HG03097 (cell line): ENCODE data around the gene IL1B.

Source experiments
- ATAC-seq: cut with Tn5 transposase; IDR thresholded peaks from one replicate; pipeline ENCODE4 v1.9.1; 2021; ENCODE audit not compliant: unreplicated experiment, low FRiP score

Gene IL1B

DNA sequence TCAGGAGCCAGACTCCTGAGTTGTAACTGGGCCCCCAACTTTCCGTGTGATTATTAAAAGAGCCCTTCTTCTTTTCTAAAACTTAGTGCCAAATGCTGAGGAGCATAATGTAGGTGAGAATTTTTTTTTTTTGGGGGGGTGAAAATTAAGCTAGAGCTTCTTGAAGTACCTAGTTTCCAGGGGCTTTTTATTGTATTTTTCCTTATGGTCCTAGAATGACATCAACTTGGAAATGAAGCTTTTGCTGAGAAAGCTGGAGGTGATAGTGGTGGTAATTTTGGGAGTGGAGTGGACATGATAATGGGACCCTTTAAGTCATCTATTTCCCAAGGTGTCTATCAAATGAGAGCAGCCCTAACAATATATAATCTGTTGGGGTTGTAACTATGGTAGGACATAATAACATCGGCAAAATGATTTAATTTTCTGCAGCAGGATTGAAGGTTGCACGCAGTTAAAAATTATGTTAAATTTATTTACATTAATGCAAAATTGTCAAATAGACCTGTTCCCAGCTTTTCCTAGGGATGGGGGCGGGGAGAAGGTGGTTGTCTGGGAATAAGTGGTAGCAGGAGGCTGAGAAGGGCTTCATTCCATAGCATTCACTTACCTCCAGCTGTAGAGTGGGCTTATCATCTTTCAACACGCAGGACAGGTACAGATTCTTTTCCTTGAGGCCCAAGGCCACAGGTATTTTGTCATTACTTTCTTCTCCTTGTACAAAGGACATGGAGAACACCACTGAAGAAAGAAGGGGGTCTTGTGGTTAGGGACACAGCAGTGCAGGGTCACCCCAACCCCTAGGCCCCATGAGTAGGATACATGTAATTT is 5.7 kb downstream of the IL1B start:
- ATAC-seq = no peak

DNA sequence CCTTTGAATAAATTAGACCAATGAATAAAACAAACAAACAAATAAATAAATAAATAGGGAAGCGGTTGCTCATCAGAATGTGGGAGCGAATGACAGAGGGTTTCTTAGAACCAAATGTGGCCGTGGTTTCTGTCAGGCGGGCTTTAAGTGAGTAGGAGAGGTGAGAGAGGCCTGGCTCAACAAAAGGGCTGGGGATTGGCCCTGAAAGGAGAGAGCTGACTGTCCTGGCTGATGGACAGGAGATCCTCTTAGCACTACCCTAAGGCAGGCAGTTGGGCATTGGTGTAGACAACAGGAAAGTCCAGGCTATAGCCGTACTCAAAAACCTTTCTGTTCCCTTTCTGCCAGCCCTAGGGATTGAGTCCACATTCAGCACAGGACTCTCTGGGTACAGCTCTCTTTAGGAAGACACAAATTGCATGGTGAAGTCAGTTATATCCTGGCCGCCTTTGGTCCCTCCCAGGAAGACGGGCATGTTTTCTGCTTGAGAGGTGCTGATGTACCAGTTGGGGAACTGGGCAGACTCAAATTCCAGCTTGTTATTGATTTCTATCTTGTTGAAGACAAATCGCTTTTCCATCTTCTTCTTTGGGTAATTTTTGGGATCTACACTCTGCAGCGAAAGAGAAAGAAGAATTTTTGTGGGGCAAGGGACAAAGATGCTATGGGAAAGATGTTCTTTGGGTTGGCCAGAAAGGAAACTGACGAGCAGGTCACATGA is 6.5 kb downstream of the IL1B start:
- ATAC-seq = no peak

DNA sequence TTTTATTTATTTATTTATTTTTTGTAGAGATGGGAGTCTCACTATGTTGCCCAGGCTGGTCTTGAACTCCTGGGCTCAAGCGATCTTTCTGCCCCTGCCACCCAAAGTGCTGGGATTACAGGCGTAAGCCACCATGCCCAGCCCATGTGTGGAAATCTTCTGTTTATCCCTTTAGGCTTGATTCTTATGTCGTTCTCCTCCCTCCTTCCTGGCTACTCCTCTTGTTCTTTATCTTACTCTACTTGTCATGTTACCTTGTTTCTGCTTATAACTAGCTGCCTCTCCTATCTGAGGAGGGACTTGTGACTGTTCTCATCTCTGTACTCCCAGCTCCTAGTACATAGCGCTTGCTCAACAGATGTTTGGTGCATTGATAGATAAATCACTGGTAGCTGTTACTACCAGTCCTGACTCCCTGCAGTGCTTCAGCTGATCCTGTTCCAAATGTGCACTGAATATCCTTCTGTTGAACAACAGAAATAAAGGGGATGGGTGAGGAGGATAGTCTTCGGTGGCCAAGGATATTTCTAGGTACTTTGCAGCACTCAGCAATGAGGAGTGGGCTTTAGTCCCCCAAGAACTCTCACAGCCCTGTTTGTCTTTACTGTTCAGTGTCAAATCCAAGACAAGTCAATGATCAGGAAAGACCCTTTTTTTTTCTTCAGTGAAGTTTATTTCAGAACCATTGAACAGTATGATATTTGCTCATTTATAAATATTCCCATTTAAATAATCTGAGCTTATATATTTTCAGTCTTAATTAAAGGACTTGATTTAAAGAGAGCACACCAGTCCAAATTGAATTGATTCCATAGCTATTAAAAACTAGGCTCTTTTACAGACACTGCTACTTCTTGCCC is 7.2 kb downstream of the IL1B start:
- ATAC-seq = no peak

DNA sequence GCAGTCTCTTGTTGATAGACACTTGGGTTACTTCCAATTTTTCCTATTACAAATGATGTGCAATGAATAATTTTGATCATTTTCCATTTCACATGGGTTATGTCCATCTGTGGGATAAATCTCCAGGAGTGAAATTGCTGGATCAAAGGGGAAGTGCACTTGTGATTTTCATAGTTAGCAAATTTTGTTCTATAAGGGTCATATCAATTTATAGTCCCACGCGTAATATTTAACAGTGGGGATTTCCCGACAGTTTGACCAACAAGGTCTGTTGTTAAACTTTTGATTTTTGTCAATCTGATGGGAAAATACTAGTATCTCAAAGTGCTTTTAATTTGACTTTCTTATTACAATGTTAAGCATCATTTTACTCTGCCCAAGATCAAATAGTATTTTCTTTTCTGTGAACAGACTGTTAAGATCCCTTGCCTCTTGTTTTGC is 8.3 kb downstream of the IL1B start:
- ATAC-seq = no peak

DNA sequence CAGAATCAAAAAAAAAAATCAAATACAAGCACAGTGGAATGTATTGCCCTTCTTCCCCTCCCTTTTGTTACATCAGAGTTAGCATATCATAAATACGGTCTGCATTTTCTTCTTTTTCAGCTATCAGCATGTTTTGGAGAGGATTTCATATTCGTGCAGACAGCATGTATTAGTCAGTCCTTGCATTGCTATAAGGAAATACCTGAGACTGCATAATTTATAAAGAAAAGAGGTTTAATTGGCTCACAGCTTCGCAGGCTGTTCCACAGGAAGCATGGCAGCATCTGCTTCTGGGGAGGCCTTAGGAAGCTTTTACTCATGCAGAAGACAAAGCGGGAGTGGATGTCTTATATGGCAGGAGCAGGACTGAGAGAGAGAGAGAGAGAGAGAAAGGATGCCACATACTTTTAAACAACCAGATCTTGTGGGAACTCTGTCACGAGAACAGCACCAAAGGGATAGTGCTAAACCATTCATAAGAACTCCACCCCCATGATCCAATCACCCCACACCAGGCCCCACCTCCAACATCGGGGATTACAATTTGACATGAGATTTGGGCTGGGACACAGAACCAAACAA is 8.9 kb downstream of the IL1B start:
- ATAC-seq = no peak

DNA sequence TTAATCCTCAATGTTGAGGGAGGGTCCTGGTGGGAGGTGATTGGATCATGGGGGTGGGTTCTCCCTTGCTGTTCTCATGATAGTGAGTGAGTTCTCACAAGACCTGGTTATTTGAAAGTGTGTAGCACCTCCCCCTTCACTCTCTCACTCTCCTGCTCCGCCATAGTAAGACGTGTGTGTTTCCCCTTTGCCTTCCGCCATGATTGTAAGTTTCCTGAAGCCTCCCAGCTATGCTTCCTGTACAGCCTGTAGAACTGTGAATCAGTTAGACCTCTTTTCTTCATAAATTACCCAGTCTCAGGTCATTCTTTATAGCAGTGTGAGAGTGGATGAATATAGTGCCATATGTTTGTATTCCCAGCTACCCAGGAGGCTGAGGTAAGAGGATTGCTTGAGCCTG is 9.6 kb downstream of the IL1B start:
- no peak for ATAC-seq

DNA sequence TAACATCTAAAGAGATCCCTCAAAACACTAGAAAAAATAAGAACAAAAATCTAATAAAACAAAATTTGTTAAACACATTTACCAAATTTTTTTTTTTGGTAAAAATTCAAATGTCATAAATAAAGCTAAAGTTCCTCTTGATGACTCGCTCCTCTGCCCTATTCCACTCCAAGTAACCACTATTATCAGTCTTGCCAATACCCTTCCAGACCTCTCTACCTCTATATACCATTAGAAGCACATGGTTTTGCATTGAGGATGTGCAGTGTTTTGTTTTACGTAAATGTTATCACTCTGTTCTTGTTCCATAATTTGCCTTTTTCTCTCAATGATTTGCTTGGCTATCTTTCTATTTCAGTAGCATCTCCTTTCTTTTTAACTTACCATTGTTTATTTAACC is 10.9 kb downstream of the IL1B start:
- no peak for ATAC-seq

DNA sequence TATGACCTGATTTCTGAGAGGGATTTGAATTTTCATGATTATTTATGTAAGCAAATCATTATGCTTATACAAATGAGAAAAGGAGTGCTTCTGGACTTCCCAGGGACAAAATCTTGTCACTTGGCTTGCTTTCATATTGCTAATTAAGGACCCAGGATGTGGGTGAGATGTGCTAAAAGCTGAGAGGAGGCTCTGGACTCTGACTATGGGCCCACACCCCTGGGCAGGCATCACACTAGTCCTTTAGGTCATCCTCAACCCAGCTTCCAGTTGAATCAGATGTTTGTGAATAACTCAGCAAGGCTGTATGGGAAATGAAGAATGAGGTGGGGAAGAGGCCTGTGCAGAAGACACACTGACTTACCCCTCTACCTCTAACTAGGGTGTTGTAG is 11.9 kb downstream of the IL1B start:
- ATAC-seq = no peak

DNA sequence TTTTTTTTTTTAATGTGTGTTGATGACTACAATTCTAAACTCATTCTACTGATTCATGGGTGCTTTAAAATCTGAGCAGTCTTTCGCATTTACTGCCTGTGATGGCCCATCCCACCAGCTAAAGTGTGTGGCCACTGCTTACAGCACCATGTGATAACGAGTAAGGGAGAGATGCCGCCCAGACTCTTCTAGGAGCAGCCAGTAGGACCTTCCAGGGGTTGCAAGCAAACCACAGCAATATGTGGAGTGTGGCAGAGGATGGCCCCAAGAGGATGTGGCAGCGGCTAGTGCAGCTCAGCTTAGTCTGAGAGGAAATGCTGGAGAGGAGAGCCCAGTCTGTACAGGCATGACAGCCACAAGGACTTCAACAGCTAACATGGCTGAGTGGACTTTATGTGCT is 14.9 kb downstream of the IL1B start:
- ATAC-seq = peak; percentile 35

DNA sequence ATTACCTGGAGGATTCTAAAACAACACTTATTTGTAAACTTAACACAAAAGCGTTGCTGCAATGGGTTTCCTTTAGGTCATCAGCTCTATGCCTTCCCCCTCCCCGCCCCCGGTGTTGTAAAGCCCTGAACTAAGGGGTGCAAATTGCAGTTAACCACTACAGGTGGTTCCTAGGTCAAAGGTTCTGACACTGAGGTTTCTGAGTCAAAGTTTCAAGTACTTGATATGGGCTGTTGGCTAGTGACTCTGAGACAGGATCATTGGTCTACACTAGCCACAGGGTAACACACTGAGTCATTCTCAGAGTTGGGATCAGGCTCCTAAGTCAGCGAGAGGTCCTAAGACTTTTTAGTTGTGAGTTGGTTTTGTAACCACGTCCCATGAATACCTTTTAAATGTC is 15.4 kb downstream of the IL1B start:
- ATAC-seq = peak; percentile 73

DNA sequence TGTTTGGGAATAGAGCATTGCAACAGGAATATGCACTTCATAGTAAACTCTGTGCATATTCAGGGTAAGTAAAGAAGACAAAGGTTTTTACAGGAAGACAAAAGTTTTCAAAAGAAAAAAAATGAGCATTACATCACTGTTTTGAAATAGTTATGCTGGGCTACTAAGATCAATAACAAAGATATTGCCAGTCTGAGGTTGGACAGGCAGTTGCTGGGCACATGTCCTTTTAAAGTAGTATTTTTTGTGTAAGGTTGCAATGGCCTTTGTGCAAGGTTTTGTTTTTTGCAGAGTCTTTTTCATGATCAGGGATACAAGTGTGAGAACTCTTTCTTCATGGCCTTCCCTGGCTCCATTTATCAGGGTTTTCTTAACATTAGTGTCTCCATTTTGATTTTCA is 16.2 kb downstream of the IL1B start:
- ATAC-seq = no peak

DNA sequence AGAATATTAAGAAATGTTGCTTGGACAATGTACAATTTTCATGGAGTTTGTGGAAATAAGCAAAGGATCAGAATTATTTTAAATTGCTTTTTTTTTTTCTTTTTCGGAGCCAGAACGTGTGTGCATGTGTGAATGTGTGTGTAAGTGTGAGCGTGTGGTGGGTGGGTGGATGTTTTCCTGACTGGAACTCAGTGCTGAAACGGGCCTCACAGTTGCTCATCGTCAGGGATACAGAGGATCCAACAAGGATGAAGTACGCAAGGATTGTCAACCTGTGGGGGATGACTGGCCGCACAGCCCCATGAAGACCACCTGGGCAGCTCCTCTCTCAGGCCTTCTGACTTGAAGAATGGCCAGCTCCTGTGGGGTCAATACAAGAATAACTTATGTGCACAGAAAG is 17.5 kb downstream of the IL1B start:
- ATAC-seq = no peak

DNA sequence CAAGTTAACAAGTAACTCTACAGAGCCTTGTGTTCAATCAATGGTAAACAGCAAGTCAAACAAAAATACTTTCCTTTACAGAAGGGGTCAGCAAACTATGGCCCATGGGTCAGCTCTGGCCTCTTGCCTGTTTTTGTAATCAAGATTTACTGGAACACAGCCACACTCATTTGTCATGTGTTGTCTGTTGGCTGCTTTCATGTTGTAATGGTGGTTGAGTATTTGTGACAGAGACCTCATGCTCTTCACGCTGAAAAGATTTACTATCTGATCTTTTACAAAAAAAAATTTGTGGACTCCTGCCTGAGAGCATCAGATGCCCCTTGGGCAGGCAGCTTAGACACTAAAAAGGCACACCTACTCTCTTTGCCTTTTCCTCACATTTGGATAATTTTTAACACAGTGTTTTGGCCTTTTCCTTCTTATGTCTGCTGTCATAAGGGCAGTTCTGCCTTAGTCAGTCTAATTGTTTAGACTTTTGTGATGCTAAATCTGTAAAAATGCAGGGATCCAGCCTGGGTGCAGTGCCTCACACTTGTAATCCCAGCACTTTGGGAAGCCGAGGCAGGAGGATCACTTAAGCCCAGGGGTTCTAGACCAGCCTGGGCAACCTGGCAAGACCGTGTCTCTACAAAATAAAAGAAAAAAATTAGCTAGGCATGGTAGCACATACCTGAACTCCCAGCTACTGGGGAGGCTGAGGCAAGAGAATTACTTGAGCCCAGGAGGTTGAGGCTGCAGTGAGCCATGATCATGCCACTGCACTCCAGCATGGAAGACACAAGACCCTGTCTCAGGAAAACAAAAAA is 18.3 kb downstream of the IL1B start:
- no peak for ATAC-seq

DNA sequence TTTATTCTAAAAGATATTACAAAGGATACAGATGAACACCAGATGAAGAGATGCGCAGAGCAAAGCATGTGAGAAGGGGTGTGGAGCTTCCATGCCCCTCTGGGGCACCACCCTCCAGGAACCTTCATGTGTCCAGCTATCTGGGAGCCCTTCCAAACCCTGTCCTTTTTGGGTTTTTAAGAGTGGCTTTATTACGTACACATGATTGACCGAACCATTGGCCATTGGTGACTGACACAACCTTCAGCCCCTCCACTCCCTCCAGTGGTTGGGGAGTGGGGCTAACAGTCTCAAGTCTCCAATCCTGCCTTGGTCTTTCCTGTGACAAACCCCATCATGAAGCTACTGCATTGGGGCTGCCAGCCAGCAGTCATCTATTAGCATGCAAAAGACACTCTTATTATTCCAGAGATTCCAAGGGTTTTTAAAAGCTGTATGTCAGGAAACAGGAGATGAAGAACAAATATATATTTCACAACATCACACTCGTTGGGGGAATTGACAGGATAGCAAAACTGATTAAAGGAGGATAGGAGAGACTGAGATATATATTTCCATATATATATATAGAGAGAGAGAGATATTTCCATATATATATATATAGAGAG is 19.4 kb downstream of the IL1B start:
- no peak for ATAC-seq

DNA sequence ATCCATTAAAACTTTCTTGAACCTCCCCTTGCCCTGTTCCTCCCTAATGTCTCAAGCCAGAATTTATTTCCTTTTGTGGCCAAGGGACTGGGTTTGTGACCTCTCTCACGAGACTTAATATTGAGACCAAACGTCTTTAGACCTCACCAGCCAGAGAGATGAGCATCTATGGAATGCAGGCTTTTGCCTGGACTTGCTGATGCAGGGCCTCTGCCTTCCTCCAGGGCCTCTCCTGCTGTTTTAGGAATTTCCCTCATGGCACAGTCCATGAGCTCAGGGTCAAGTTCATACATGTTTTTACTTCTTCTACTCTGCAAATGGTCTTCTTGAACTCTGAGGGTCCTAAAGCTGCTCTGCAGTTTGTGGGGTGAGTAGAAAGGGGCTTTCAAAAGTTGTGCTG is 22.3 kb downstream of the IL1B start:
- ATAC-seq = no peak

DNA sequence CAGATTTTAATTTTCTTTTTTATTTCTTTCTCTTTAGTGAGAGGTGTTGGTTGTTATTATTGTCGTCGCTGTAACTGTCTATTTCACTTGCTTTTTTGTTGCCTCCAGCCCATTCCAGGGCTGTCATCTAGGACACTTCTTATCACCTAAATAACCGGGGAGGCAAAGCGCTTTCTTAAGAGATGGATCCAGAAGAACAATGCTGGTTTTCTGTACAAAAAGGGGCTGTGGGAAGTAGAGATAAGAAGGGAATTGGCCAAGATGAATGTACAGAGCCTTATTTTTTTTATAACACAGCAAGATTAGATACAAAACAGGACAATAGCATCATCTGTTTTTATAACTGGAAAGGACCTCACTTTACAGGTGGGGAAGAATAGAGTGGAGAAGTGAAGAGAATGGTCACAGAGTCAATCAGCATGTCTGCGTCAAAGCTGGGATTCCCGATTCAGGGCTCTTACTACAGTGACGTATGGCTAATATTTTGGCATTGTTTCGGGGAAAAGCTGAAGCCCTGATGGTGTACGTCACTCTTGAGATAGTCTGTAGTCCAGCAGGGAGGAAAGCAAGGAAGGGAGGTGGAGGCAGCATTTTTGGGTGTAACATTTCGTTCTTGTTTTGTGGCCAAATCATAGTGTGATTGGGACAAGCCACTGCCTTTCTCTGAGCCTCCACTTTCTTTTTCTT is 23.2 kb downstream of the IL1B start:
- ATAC-seq = no peak

DNA sequence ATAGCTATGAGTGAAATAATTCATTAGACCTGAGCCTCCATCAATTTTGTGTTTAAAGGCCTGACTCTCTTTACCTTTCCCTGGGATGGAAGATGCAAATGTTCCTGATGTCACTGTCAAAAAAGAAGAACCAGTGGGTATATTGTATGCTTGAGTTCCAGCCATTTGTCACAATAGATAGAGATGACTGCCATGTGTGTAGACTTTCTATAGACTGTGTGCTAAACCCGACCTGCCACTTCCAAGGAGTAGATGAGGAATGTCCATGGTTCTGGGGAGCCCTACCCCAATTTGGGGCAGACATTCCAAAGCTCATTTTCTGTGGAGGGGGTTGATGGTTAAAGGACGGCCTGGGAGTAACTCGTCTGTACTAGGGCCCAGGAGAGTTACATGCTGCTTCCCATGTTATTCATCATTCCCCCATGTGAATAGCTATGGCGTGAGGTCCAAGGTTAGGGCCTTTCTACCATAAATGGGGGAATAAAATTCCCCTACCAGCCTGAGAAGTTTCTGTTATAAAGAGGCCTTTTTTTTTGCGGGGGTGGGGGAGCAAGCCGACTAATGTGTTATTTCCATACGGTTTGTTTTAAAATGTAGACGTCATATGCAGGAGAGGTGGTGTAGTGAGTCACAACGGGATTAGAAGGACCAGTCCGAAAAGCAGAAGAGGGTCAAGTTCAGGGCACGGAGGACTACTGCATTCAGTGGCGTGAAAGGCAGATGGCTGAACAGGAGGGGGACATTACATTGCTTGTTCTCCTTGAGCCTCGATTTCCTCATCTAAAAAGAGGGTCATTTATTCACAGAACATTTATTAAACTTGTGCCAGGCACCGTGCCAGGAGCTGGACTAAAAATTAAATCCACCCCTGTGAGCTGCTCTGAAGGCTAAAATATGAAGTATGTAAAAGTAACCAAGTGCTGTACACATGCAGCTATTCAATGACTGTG is 24.0 kb downstream of the IL1B start:
- ATAC-seq = no peak

DNA sequence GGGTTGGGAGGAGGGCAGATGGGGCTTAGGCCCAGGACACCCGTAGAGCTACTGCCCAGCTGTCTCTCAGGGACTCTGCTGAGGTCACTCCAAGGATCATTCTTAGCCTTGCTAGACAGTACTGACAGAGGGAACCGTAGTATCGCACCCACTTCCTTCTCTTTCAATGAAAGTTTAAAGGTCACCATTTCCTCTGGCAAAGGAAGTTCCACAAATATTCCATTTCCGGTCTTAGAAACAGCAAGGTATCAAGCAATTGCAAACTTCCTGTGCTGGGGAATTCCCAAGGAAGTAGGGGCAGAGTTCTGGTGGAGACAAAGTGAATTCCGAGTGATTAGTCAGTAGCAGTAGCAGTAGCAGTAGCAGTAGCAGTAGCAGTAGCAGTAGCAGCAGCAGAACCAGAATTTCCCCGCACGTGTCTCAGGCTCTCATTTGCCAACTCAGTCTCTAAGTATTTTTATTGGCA is 24.7 kb downstream of the IL1B start:
- ATAC-seq = no peak
